ENCODE measurements around the gene MAF.

Gene MAF

DNA sequence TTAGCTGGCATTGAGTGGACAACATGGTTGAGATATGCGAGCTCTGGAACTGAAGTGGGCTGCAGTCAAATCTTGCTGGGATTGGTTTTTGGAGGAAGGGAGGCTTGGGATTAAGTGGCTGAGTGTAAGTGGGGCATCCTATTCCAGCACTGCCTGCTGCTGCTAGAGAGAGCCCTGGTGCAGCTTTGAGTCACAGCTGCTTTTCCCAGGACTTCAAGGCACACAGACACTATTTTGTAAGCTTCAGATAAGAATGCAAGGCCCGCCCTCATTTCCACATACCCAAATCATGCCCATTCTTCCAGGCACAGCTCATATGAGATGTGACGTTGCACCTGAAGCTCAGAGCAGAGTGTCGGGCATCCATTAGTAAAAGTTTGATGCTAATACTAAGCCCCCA is 10.2 kb upstream of the MAF start:
- DNase-seq: no peak

DNA sequence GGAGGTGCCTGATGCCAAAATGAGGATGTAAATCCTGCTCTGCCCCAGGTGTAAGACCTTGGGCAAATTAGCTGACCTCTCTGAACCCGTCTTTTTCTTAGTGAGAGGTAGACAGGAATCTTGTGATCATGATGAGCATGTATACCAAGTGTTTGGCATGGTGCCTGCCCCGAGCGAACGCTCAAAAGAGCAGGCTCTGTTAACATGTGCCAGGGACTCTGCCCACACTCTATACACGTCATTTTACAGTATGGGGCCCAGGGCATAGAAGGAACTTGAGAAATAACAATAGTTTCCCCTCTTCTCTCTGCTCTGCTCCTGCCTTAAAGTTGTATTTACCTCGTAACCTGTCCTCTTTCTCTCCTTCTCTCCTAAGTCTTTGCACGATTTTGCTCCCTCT is 9.3 kb upstream of the MAF start:
- no peak for DNase-seq

DNA sequence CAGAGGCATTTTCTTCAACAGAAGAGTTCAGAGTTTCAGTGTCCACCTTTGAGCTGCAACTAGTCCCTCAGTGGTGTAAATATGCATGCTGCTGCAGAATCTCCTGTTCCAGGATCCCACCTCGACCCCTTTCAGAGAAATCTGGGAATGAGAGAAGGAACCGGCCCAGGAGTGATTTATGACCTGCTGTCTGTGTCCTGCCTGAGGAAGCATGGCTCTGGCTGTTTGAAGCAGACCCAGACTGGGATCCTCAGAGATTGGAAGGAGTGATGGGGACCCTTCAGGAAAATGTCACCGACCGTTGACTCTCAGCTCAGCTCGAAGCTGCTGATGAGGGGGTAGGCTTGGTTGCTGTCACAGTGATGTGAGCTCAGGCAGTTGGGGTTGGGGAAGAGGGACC is 8.4 kb upstream of the MAF start:
- DNase-seq: no peak

DNA sequence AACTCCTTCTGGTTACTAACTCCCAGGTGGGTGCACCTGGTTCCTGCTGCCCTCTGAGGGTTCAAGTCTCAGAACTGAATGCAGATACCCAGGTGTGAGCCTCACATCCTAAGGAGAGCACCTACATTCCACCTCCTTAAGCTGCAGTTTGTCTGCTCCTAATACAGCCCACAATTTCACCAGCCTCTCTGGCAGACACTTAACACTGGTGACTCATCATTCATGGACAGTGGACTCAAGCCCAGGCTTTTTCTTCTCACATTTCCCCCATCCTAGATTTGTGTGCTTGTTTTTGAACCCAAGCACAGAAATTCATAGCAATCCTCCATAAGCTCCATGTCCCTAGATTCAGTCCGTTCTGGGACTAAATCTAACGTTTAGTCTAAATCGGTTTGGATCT is 7.0 kb upstream of the MAF start:
- no peak for DNase-seq

DNA sequence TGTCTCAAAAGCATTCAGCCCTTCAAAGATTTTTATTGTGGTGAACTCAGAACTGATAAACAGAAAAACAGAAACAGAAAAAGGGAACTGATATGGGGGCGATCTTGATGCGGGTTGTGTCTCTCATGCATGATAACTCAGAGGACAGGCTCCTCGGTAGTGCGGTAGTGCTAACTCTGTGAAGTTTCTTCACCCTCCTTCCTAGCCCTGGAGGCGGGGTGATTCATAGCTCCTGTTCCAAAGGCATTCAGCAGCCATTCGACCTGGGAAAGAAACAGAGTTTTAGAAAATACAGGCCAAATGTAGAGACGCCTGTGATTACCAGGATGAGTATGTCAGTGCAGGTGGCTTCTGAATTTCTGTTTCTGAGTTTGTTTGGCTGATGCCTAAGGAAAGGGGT is 5.5 kb upstream of the MAF start:
- no peak for DNase-seq

DNA sequence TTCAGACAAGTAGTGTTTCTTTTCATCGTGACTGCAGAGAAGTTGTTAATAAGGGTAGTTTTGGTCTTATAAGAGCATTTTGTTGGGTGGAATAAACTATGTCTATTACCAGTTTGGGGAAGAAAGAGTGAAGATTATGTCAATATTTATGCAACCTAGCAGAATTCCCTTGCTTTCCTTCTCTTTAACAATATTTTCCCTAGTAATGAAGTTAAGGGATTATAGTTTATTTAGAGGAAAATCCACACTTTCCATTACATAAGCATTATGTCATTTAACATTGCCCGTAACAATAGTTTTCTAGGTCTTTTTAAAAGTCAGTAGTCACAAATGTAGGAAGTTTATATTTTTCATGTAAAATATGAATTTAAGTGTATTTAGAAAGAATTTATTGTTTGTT is 2.5 kb upstream of the MAF start:
- no peak for DNase-seq

DNA sequence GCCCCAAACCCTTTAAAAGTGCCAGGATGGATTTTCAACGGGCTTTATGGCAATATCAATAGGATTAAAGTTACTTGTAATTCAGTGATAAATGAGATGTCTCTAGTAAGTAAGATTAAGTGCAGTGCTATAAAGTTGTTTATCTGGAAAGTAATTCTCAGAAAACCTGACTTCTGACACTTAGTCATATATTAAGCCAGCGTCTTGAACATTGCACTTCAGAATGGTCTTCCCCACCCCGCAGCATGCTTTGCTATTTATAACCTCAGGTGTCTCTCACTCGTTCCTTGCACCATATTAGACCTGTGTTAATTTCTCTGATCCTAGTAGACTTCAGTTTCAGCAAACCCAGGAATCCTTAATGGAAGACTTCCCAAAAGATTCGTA is 2.1 kb upstream of the MAF start:
- DNase-seq: no peak

DNA sequence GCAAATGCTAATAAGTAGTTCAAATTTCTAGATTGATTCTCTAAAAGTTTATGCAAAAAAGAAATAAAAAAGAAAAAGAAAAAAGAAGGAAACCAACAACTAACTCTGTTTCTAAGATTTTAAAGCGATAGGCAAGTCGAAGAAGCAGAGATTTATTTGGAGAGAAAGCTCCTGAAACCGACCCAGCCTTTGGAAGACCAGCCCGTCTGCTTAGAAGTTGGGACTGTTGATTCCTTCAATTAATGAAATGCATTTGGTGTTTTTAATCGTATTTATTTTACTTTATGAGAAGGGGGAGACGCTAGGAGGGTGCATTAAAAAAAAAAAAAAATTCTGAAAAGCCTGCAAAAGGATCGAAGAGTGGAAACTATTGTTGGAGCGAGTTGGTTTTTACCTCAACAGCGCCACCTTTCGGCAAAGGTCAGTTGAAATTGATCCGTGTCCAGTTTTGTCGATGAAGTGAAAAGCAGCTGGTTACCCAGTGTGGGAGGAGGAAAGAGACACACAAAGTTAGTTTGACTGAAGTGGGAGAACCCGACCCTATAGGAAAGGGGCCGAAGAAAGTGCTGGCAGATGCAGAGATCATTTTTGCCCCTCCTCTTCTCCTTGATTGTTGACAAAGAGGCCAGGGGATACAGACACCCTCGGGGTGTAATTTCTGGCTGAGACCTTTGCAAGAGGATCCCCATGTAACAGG is 1.5 kb upstream of the MAF start:
- DNase-seq: peak; percentile 10

DNA sequence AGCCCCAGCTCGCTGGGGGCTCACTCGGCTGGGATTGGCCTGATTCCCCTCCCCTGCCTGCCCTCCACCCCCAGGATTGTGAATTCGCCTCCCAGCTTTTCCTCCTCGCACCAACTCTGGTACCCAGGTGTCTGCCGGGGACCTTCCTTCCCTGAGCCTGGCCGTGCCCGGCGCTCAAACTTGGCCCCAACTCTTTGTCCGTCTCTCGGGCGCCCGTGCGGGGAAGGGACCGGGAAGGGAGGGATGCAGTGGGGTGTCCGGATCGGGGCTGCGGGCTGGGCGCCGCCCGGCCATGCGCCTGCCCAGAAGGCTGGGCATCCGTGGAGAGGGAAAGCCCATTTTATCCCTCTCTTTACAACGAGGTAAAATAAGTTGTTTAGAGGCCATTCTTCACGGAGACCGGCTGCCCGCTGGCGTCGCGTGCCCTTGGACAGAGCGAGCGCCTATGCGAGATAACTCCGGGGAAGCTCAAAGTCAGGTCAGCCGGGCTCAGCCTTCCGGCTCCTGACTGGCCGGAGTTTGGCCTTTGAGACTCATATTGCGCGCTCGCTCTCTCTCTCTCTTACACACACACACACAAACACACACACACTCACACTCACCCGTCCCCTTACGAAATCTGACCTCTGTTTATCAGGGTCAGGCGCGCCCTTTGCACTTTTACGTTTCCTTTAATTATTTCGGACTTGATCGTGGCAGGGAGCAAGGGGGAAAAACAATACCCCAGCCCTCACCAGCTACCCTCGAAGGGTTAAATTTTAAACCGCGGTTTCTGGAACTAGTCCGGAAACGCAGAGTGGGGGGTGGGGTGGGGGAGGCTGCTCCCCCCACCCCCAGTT is 774 bp upstream of the MAF start:
- DNase-seq: no peak

DNA sequence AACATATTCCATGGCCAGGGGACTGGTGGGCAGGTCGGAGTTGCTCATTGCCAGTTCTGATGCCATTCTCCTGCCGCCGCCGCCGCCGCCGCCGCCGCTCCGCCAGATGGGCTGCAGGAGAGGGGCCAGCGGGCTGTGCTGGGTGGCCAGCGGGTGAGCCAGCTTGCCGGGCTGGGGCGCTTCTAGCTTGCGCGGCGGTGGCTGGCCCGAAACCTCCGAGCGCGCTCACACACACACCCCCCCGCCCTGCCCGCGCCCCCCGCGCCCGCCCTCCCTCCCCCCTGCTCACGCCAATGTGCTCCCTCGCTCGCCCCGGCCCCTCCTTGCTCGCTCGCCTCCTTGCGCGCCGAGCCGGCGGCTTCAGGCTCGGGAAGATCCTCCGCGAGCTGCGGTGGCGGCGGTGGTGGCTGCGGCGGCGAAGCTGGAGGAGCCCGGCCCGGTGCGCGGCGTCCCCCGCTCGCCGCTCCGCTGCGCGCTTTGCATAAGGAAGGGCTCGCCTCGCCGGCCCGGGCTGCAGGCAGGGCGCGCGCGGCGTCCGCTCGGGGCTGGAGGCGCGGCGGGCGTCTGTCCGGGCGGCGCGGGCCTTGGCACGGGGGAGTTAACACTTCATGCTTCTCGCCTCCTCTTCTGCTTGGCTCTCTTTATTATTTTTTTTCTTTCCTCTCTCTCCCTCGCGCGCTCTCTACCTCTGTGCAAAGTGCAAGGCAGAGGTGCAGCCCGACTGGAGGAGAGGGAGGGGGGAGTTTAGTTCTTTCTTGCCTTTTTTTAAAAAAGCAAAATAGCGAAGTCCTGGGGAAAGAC is 500 bp downstream of the MAF start:
- no peak for DNase-seq

DNA sequence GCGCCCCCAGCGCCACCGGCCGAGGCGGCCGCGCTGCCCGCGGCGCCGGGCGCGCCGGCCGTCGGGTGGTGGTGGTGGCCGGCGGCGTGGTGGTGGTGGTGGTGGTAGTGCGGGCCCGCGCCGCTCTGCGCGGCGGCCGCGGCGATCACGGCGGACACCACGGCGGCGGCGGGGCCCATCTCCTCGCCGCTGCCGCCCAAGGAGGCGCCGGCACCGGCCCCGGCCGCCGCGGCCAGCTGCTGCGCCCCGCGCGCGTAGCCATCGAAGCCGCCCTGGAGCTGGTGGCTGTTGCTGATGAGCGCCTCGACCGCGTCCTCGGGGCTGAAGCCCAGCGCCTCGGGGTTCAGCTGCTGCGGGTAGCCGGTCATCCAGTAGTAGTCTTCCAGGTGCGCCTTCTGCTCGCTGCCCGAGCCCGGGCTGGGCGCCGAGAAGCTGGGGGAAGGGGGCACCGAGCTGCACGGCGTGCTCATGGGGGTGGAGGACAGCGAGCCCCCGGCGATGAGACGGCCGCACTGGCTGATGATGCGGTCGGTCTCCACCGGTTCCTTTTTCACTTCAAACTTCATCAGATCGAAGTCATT is 1.2 kb downstream of the MAF start:
- no peak for DNase-seq

DNA sequence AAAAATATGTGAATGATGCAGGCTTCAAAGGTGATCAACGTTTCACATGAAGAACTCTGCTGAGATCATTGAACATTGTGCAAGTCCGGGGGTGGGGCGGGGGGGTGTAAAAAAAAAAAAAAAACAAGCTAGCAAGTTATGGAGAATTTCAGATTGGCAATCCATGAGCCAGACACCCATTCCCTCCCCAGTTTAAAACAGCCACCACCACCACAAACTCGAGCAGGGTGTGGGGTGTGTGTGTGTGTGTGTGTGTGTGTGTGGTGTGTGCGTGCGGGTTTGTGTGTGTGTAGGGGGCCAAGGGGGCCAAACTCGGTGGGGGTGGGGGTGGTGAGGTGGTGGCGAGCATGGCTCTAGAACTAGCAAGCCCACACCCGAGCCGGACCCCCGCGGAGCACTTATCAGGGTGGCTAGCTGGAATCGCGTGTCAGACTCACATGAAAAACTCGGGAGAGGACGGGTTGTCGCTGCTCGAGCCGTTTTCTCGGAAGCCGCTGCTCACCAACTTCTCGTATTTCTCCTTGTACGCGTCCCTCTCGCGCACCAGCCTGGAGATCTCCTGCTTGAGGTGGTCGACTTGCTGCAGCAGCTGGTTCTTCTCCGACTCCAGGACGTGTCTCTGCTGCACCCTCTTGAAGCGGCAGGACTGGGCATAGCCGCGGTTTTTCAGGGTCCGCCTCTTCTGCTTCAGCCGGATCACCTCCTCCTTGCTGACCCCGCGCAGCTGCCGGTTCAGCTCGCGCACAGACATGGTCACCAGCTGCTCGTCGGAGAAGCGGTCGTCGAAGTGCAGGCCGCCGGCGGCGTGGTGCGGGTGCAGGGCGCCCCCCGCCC is 2.0 kb downstream of the MAF start:
- DNase-seq: no peak

DNA sequence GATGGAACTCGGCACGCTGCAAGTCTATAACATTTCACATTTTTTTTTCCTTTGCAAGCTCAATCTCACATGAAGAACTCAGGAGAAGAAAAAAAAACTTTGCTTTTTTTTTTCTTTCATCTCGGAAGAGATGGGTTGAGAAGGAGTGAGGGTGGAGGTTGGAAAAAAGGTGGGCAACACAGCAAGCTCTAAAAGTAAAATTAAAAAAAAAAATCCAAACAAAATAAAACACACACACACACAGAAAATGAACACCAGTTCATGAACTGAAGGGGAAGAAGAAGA is 2.5 kb downstream of the MAF start:
- DNase-seq: no peak

DNA sequence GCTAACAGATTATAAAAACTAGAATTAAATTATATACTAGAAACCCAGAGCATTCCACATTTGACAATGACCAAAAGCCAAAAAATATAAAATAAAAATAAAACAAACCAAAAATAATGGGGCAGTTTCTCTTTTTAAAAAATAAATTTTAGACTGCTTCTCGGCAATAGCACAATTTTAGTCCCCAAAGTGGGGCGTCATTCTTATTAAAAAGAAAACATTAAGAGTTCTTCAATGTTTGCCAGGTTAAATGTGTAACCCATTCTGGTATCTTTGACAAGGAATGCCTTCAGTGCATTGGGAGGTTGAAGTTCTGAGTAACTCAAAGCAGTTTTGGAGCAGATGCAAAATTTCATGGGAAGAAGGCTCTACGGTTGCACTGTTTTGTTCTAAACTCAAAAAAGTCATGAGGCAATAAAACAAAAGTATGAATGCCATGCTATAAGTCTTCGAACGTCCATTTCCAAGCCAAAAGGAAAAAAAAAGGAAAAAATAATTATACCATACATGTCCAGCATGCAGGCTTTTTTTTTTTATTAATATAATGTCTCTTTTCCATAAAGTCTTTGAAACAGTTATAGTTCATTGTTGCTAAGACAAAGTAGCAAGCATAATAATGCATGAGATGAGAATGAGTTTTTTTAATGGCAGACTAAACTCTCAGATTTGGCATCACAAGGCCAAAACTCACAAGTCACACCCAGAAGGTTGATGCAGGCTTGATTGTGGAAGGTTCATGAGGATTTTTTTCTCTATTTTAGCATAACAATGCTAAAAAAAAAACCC is 3.1 kb downstream of the MAF start:
- DNase-seq: no peak

DNA sequence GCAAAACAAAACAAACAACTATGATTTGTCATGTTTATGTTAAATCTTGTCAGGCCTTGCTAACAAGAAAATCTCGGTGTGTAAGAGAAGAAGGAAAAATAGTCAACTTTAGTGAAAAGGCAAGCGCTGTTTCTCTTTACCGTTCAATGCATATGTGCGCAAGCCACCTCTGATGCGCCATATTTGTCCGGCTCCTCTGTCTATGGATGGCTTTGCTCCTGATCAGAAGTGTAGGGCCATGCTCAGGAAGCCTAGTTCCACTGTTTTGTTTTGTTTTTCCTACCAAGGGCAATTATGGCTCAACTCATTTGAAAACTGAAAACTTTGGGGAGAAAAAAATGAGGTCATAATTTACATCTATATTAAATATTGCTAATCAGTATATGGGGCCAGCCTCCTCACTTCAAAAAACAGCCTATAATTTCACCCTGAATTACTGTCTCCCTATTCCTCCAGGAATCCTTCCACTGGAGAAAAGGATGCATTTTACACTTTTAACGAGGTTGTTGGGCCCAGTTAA is 4.5 kb downstream of the MAF start:
- no peak for DNase-seq

DNA sequence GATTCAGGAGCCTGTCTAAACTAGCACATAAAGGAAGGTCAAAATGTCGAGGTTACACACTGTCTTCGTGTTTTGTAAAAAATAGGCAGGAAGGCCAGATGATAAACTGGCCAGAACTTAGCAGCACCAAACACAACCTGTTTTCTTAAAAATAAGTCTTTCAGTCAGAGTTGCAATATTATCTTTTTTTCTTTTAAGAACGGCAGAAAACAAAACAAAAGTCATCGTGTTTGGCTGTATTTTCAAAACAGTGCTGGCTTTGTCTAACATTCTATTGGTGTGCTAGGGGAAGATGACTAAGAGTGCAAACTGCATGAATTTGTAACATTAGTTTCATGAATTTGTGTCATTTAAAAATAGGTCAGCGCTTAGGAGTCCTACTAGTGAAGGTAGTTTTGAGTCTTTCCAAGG is 5.3 kb downstream of the MAF start:
- DNase-seq: no peak

DNA sequence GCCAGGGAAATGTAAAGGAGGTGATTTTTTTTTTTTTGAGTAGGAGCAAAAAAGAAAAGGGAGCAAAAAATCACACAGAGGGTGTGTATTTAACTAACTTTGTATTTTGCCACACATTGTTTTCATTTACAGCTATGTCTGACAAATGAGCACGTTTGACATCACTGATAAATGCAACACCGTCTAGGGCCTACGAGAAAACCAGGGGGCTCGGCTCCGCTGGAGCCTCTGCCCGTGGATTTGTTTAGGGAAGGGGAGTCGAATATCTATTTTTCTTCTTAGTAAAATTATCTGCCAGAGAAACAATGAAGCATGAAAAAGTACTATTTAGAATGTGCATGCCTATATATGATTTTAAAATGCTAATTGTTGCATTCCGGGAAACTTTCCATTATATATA is 6.8 kb downstream of the MAF start:
- DNase-seq: no peak

DNA sequence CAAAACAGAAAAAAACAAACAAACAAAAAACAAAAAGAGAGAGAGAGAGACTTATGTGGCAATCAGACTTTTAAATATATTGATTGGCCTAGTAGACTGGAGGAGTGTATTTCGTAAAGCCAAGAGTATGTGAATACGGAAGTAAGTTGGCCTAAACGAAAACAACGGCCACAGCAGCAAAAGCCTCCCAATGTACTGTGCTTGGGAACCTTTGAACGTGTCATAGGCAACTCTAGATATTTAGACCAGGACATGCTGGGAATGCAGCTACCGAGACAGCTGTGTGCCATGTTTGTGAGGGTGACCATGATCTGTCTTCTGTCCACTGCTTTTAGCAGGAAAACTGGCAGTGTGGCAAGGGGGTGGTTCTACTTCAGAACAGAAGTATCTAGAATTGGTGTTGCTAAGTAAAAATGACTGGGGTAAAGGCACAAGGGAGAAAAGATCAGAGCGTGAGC is 7.4 kb downstream of the MAF start:
- DNase-seq: no peak

DNA sequence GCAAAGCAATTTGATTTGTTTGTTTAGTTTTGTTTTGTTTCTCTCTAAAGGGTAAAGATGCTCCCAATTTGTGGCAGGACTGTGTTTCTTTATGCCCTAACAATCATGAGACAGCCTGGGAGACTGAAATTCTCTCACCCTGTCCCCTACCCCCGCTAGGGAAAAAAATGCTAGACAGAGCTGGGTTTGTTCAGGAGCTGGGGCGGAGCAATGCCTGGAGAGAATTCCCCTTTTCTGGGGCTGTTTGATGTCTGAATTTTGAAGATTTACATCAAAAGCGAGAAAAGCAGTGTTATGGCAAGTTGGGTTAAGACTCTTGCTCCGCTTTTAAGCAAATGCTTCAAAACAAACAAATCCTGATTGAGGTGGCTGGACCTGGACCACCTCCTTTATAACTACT is 8.4 kb downstream of the MAF start:
- DNase-seq: no peak

DNA sequence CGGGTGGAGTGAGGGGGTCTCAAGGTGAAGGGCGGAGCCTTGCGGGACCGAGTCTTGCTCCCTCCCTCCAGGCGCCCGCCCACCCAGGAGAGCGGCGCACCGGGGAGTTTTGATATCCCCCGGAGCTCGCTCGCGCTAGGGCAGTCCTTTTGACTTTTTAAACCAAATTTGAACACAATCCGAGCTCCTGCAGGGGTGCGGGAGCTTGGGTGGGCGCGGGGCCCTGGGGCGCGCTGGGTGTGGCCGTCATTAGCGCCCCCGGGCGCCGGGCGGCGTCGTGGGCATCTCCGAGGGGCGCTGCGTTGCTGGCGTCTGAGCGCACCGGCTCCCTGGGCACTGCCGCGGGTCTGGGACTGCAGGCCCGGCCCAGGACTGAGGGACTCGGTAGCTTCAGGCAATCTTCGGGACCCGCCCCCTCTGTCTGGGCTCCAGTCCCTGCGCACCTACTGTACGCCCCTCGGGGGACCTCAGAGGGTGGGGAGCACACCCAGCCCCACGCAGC is 10.9 kb downstream of the MAF start:
- no peak for DNase-seq

DNA sequence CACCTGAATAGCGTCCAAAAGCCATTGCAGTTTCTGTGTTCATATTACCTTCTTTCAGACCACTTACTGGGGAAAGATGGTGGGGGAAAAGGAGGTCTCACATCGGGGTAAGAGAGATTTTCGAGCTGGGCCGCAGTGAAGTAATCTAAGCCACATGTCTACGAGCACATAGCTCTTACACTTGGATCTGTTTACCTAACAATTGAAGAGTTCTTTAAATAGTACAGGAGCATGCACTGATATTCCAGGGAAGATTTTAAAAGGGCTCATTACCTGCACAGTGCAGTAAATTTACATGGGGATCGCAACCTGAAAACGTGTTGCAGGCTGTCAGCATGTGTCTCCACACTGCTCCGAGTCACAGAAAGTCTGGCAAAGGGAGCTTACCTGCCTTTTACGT is 12.6 kb downstream of the MAF start:
- no peak for DNase-seq

Data from HCEC 1CT (cell line).